Fibroblast of lung (primary cell): Measurements from ENCODE around the gene CMC2. TPM values are rescaled to one million over a fixed set of nuclear protein-coding genes. Genes with fewer than 3 reads are reported as not detected.

ENCODE experiments used
- DNase-seq, 2 donors: peaks; one replicate each; pipeline versions ENCODE4 v3.0.0 to v3.0.0-alpha.2; 2010; ENCODE audit warnings: low read depth in 2 of 2
- H2AFZ ChIP-seq: 2 replicates; pipeline ENCODE4 v1.5.1; 2012; ENCODE audit warnings: low read length, control low read depth, inconsistent platforms
- H3K27ac ChIP-seq: 2 replicates; pipeline ENCODE4 v1.5.1; 2011; ENCODE audit warnings: low read length, control low read depth; ENCODE audit not compliant: insufficient read depth
- H3K27me3 ChIP-seq: 2 replicates; pipeline ENCODE4 v1.5.1; 2011; ENCODE audit warnings: mild to moderate bottlenecking, low read length; ENCODE audit not compliant: control insufficient read depth, insufficient read depth
- H3K36me3 ChIP-seq: 2 replicates; pipeline ENCODE4 v1.5.1; 2011; ENCODE audit warnings: low read length; ENCODE audit not compliant: control insufficient read depth, insufficient read depth
- H3K4me1 ChIP-seq: 2 replicates; pipeline ENCODE4 v1.5.1; 2011; ENCODE audit warnings: low read length; ENCODE audit not compliant: control insufficient read depth, insufficient read depth; ENCODE audit errors: extremely low read depth
- H3K4me2 ChIP-seq: 2 replicates; pipeline ENCODE4 v1.5.1; 2011; ENCODE audit warnings: low read length, control low read depth; ENCODE audit not compliant: insufficient read depth; ENCODE audit errors: extremely low read depth
- H3K4me3 ChIP-seq, 4 experiments: fragments of 200-600 bp in 1 of 4; sonication (generic) in 1 of 4; replicated peaks in 1 of 4; 2 replicates each; pipeline ENCODE4 v1.5.1; 2011 to 2016; ENCODE audit warnings: low read length in 4 of 4, low read depth in 3 of 4, mild to moderate bottlenecking in 3 of 4, control low read depth in 2 of 4, inconsistent platforms in 1 of 4, mixed read lengths in 1 of 4; ENCODE audit not compliant: insufficient read depth in 1 of 4; ENCODE audit errors: control extremely low read depth in 1 of 4
- H3K79me2 ChIP-seq: 2 replicates; pipeline ENCODE4 v1.5.1; 2012; ENCODE audit warnings: mild to moderate bottlenecking, low read length, inconsistent platforms; ENCODE audit not compliant: control insufficient read depth, insufficient read depth
- H3K9ac ChIP-seq: 2 replicates; pipeline ENCODE4 v1.5.1; 2011; ENCODE audit warnings: mild to moderate bottlenecking, low read length, control low read depth; ENCODE audit not compliant: insufficient read depth
- H3K9me3 ChIP-seq: 2 replicates; pipeline ENCODE4 v1.5.1; 2012; ENCODE audit warnings: low read depth, low read length; ENCODE audit not compliant: control insufficient read depth, insufficient read depth
- H4K20me1 ChIP-seq: 2 replicates; pipeline ENCODE4 v1.5.1; 2011; ENCODE audit warnings: low read length; ENCODE audit not compliant: control insufficient read depth, insufficient read depth; ENCODE audit errors: extremely low read depth
- EZH2 ChIP-seq: IDR thresholded peaks from 2 replicates; pipeline ENCODE4 v1.5.1; 2012; ENCODE audit warnings: low read length, control low read depth, mild to moderate bottlenecking; ENCODE audit errors: missing control alignments
- polyA plus RNA-seq, 2 donors: library from polyadenylated mRNA; depleted of rRNA in 1 of 2; stranded (reverse) in 1 of 2; unstranded in 1 of 2; fragments of >200 nt; gene quantifications; 2 replicates each; pipeline ENCODE4 v1.2.1, GENCODE V29; 2011 to 2012; ENCODE audit warnings: missing spikeins in 1 of 2
- total RNA-seq: library from RNA; depleted of rRNA; stranded (reverse); fragments of >200 nt; gene quantifications from 2 replicates; pipeline ENCODE4 v1.2.1, GENCODE V29; 2014
- TF ChIP-seq, protein P1 (sequence below), 2 donors: IDR thresholded peaks in 1 of 2; conservative IDR thresholded peaks in 1 of 2; 1 replicate in 1 of 2; 2 replicates in 1 of 2; pipeline ENCODE4 v1.5.1; 2011 to 2012; ENCODE audit warnings: low read length in 2 of 2, control low read depth in 1 of 2, inconsistent platforms in 1 of 2, low read depth in 1 of 2, mild to moderate bottlenecking in 1 of 2

CMC2 gene
- total and polyA plus RNA-seq, 2 donors (not counting 1 experiment from before 2014, with no cell fraction given) = 70.5 to 77.3 TPM

DNA sequence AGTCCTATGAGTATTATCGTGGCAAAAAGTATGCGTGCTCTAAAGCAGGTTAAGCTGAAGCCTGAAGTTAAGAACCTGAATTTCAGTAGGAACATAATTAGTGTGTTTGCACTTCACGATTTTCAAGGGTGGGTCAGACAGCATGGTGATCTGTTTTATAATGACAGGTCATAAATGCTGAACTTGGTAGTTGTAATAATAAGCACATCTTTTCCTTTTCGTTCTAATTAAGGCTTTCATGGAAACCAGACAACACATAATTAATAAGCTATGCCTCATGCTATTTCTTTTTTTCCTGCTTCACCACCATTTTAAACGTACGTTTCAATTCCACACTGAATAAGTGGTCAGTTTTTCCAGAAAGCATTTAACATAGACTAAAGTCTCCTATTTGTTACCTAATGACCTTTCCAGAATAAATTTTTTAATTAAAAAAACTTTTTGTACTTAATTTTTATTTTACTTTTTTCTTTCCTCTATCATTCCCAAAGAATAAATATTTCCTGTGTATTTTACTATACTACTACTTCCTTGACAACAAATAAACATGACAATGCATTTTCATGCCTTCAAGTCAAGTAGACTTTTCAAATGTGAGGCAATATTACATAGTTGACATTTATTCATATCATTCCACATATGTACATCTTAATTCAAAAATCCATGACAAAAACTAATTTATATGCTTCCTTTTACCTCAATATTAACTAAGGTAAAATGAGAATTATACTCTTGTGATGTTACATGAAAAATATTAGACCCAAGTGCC lies 22.4 kb downstream of the CMC2 start:
- H3K4me2 ChIP-seq = no peak overlapping the region
- H3K9me3 ChIP-seq = no peaks in the 10 kb centered on the region
- no peak overlapping the region for H3K27ac ChIP-seq
- no peaks in the 10 kb centered on the region for H3K36me3 ChIP-seq
- H3K4me1 ChIP-seq = no peaks in the 10 kb centered on the region
- no peak for TF ChIP-seq EZH2
- TF ChIP-seq, protein P1, sequence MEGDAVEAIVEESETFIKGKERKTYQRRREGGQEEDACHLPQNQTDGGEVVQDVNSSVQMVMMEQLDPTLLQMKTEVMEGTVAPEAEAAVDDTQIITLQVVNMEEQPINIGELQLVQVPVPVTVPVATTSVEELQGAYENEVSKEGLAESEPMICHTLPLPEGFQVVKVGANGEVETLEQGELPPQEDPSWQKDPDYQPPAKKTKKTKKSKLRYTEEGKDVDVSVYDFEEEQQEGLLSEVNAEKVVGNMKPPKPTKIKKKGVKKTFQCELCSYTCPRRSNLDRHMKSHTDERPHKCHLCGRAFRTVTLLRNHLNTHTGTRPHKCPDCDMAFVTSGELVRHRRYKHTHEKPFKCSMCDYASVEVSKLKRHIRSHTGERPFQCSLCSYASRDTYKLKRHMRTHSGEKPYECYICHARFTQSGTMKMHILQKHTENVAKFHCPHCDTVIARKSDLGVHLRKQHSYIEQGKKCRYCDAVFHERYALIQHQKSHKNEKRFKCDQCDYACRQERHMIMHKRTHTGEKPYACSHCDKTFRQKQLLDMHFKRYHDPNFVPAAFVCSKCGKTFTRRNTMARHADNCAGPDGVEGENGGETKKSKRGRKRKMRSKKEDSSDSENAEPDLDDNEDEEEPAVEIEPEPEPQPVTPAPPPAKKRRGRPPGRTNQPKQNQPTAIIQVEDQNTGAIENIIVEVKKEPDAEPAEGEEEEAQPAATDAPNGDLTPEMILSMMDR (conservative IDR thresholded peaks at IDR 0.05 in 1 of 2, IDR thresholded peaks at IDR 0.05 in 1 of 2; ENCODE audit: low read depth in 1 of 2, low read length in 2 of 2) = no peak
- H3K4me3 ChIP-seq = no peak overlapping the region
- H3K9ac ChIP-seq = no peak overlapping the region
- DNase-seq = no peak
- H4K20me1 ChIP-seq = no peaks in the 10 kb centered on the region
- H3K27me3 ChIP-seq = no peaks in the 10 kb centered on the region
- peaks cover 17% of the 10 kb centered on the region for H3K79me2 ChIP-seq
- no peak overlapping the region for H2AFZ ChIP-seq

DNA sequence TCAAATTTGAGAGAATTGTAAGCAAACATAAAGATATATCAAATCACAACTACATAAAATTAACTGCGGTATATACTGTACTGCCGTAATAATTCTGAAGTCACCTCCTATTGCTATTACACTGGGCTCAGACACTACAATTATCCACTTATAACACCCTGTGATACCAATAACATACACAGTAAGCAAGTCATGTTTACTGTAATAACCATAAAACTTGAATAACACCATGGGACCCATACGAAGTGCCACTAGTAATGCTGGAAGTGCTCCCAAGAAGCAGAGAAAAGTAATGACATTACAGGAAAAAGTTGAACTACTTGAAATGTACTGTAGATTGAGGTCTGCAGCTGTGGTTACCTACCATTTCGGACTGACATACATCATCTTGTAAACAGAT lies 24.0 kb downstream of the CMC2 start:
- H3K27me3 ChIP-seq = no peaks in the 10 kb centered on the region
- no peak for DNase-seq
- TF ChIP-seq, protein P1 (conservative IDR thresholded peaks at IDR 0.05 in 1 of 2, IDR thresholded peaks at IDR 0.05 in 1 of 2; ENCODE audit: low read depth in 1 of 2, low read length in 2 of 2) = no peak
- TF ChIP-seq EZH2 = no peak
- H3K4me2 ChIP-seq = no peak overlapping the region
- no peaks in the 10 kb centered on the region for H3K36me3 ChIP-seq
- H3K79me2 ChIP-seq = peaks cover 12% of the 10 kb centered on the region
- no peak overlapping the region for H2AFZ ChIP-seq
- no peak overlapping the region for H3K9ac ChIP-seq
- H4K20me1 ChIP-seq = no peaks in the 10 kb centered on the region
- H3K4me3 ChIP-seq = no peak overlapping the region
- no peaks in the 10 kb centered on the region for H3K9me3 ChIP-seq
- H3K27ac ChIP-seq = no peak overlapping the region
- no peaks in the 10 kb centered on the region for H3K4me1 ChIP-seq

DNA sequence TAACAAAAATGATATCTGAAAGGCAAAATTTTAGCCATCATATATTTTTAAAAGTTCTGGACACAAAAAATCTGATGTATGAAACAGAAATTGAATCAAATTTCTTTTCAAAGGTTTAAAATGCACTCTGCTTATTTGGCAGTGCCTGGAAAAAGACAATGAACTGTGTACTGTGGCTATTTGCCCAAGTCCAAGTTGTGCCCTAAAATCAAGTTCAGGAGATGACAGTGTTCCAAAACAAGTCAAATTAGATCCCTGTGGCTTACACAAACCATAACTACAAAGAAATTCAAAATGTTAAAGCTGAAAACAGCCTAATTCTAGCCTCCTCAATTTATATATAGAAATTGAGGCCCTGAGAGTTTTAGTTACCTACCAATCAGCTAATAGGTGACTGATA lies 25.6 kb downstream of the CMC2 start:
- DNase-seq = no peak
- H3K27ac ChIP-seq = no peak overlapping the region
- TF ChIP-seq EZH2 = no peak
- TF ChIP-seq, protein P1 (conservative IDR thresholded peaks at IDR 0.05 in 1 of 2, IDR thresholded peaks at IDR 0.05 in 1 of 2; ENCODE audit: low read depth in 1 of 2, low read length in 2 of 2) = no peak

More for the DNA sequence above, 25.6 kb downstream of the CMC2 start:
- H3K79me2 ChIP-seq = peaks cover 6% of the 10 kb centered on the region
- H3K27me3 ChIP-seq = no peaks in the 10 kb centered on the region
- no peaks in the 10 kb centered on the region for H3K36me3 ChIP-seq
- no peaks in the 10 kb centered on the region for H3K9me3 ChIP-seq
- no peaks in the 10 kb centered on the region for H3K4me1 ChIP-seq
- H4K20me1 ChIP-seq = no peaks in the 10 kb centered on the region
- no peak overlapping the region for H3K4me2 ChIP-seq
- no peak overlapping the region for H2AFZ ChIP-seq
- H3K9ac ChIP-seq = no peak overlapping the region
- no peak overlapping the region for H3K4me3 ChIP-seq
